Uterus (tissue), 2 donors: ENCODE data around the gene COG2.

Experiments used
- CTCF ChIP-seq, 4 experiments: fragments of 200-600 bp in 2 of 4; fragments of 450-650 bp in 2 of 4; sonication (generic) in 2 of 4; IDR thresholded peaks; one replicate each; pipeline ENCODE4 v1.5.1; 2016 to 2019; ENCODE audit warnings: antibody characterized with exemption in 4 of 4, mild to moderate bottlenecking in 2 of 4, moderate library complexity in 1 of 4
- POLR2A ChIP-seq, 2 donors: fragments of 450-650 bp; IDR thresholded peaks; one replicate each; pipeline ENCODE4 v1.6.1; 2016; ENCODE audit warnings: antibody characterized with exemption in 2 of 2, mild to moderate bottlenecking in 1 of 2, moderate library complexity in 1 of 2

- TF ChIP-seq CTCF (IDR thresholded peaks at IDR 0.05): no peak
- no peak for TF ChIP-seq POLR2A (IDR thresholded peaks at IDR 0.05)
These were observed 42.2 kb upstream of the COG2 start for GRCh38 chr1:230599926-230600656.
